Fibroblast of skin of right biceps (primary cell): ENCODE measurements around the gene TMEM131.

Experiments
- DNase-seq: peaks from one replicate; pipeline ENCODE4 v3.0.0-alpha.2; 2013

TMEM131 gene

GRCh38 chr2:98016908-98017670 is 21.3 kb upstream of the TMEM131 start:
- DNase-seq, result no peak

GRCh38 chr2:98015671-98016070 is 19.9 kb upstream of the TMEM131 start:
- no peak for DNase-seq

- DNase-seq, result no peak
Observed at GRCh38 chr2:98014379-98014778, 18.6 kb upstream of the TMEM131 start.

GRCh38 chr2:98013407-98014042 is 17.8 kb upstream of the TMEM131 start:
- peak; percentile 49 for DNase-seq

GRCh38 chr2:98012561-98012991 is 16.8 kb upstream of the TMEM131 start:
- DNase-seq, result no peak

GRCh38 chr2:98009887-98010760 is 14.4 kb upstream of the TMEM131 start:
- peak; percentile 32 for DNase-seq

- DNase-seq, result no peak
Observed at GRCh38 chr2:98008415-98008814, 12.7 kb upstream of the TMEM131 start.

- DNase-seq, result no peak
Observed at GRCh38 chr2:98006378-98006777, 10.6 kb upstream of the TMEM131 start.

GRCh38 chr2:98004613-98005012 is 8.9 kb upstream of the TMEM131 start:
- no peak for DNase-seq

- no peak for DNase-seq
Observed at GRCh38 chr2:98004047-98004446, 8.3 kb upstream of the TMEM131 start.

- no peak for DNase-seq
Observed at GRCh38 chr2:97999536-97999935, 3.8 kb upstream of the TMEM131 start.

GRCh38 chr2:97998431-97999005 is 2.8 kb upstream of the TMEM131 start:
- no peak for DNase-seq

- no peak for DNase-seq
Observed at GRCh38 chr2:97997784-97998392, 2.1 kb upstream of the TMEM131 start.

- DNase-seq, result no peak
Observed at GRCh38 chr2:97996679-97997078, 931 bp upstream of the TMEM131 start.

GRCh38 chr2:97995026-97995733 is 568 bp downstream of the TMEM131 start:
- DNase-seq, result peak; percentile 58

GRCh38 chr2:97994476-97994875 is 1.3 kb downstream of the TMEM131 start:
- no peak for DNase-seq

GRCh38 chr2:97993926-97994325 is 1.8 kb downstream of the TMEM131 start:
- no peak for DNase-seq

GRCh38 chr2:97992836-97993825 is 2.6 kb downstream of the TMEM131 start:
- DNase-seq, result peak; percentile 36

- no peak for DNase-seq
Observed at GRCh38 chr2:97991081-97991856, 4.5 kb downstream of the TMEM131 start.

GRCh38 chr2:97988722-97989121 is 7.0 kb downstream of the TMEM131 start:
- no peak for DNase-seq
